K562 (cell line): ENCODE results near the gene TIMM9. TPM values are rescaled to one million over a fixed set of nuclear protein-coding genes. Genes with fewer than 3 reads are reported as not detected.
A peak's percentile ranks its signal among the peaks of the same experiment; 100 is the strongest.

Experiments
- ARNT ChIP-seq, 2 experiments: fragments of 450-650 bp; IDR thresholded peaks; 2 replicates each; pipeline ENCODE4 v1.6.1; 2016; ENCODE audit warnings: mild to moderate bottlenecking in 1 of 2
- CC2D1A ChIP-seq: fragments of 450-650 bp; IDR thresholded peaks from 2 replicates; pipeline ENCODE4 v1.6.1; 2017; ENCODE audit warnings: mild to moderate bottlenecking
- ETV1 ChIP-seq: fragments of 450-650 bp; conservative IDR thresholded peaks from 2 replicates; pipeline ENCODE4 v1.6.1; 2016; ENCODE audit warnings: missing genetic modification characterization, control low read depth, low read depth, missing compliant biosample characterization
- FOXP4 ChIP-seq: sonication (generic); formaldehyde crosslinking; IDR thresholded peaks from 2 replicates; pipeline ENCODE4 v1.8.0; 2022; ENCODE audit warnings: mild to moderate bottlenecking, missing genetic modification reagents, borderline replicate concordance
- GABPB1 ChIP-seq: sonication (generic); formaldehyde crosslinking; IDR thresholded peaks from 2 replicates; pipeline ENCODE4 v1.8.0; 2022; ENCODE audit warnings: mild to moderate bottlenecking, missing genetic modification reagents
- GTF2B ChIP-seq: IDR thresholded peaks from 2 replicates; pipeline ENCODE4 v1.6.1; 2011; ENCODE audit not compliant: insufficient read length; ENCODE audit errors: extremely low read depth
- HINFP ChIP-seq: fragments of 450-650 bp; conservative IDR thresholded peaks from 2 replicates; pipeline ENCODE4 v1.6.1; 2016; ENCODE audit warnings: missing genetic modification characterization, low read depth, mild to moderate bottlenecking, control low read depth, missing compliant biosample characterization
- POLR2A ChIP-seq: fragments of 450-650 bp; conservative IDR thresholded peaks from 2 replicates; pipeline ENCODE4 v1.6.1; 2016
- TAF7 ChIP-seq: fragments of 450-650 bp; IDR thresholded peaks from 2 replicates; pipeline ENCODE4 v1.6.1; 2016; ENCODE audit warnings: missing genetic modification characterization, missing compliant biosample characterization
- polyA plus RNA-seq, 8 experiments: library from polyadenylated mRNA; depleted of rRNA in 4 of 8; stranded (reverse) in 5 of 8; unstranded in 3 of 8; fragments of >200 nt; fragmentation: Nextera tagmentation in 2 of 8; fragmentation: Illumina TruSeq in 1 of 8; extraction: Ambion mirVana in 2 of 8; extraction: Trizol in 1 of 8; gene quantifications; 2 replicates each; pipeline versions ENCODE4 v1.2.1 to v1.2.3, GENCODE V29; 2011 to 2014; ENCODE audit warnings: inconsistent platforms in 1 of 8, missing spikeins in 1 of 8
- total RNA-seq, 7 experiments: library from RNA; depleted of rRNA in 6 of 7; stranded (reverse); fragments of >200 nt in 6 of 7; fragmentation: Illumina TruSeq in 2 of 7; extraction: Trizol in 2 of 7; gene quantifications; 2 replicates each; pipeline versions ENCODE4 v1.2.1 to v1.2.3, GENCODE V29; 2011 to 2021; ENCODE audit warnings: low replicate concordance in 1 of 7

The TIMM9 gene
- total and polyA plus RNA-seq, 9 of the 15 experiments (the other 6 are each of a cell fraction or from before 2014, with no cell fraction given), result 28.0 to 101 (median 54.3) TPM

GRCh38 chr14:58428118-58428683 lies 870 bp upstream of the TIMM9 start (continued):
- TF ChIP-seq GTF2B (no peak), HINFP (tag) (no peak), FOXP4 (CRISPR knock-in tag) (no peak), TAF7 (tag) (no peak), CC2D1A (no peak), ARNT (IDR thresholded peaks at IDR 0.05) (no peak), ETV1 (tag) (no peak), GABPB1 (CRISPR knock-in tag) (no peak), POLR2A (0 out of 2 replicates have a peak, but pooled peaks have one; percentile 5)
